T1000 (cell line): ENCODE results near the gene AIFM2.
"Not testable (repeated sequence)": the region's sequence is repeated elsewhere in the genome, so short reads cannot be mapped to it uniquely, and the experiment has no call there.

ENCODE experiments used
- DNase-seq: peaks from one replicate; lab custom pipeline; 2025; ENCODE audit warnings: mixed read lengths; lab: John Stamatoyannopoulos, UW

The AIFM2 gene

DNA sequence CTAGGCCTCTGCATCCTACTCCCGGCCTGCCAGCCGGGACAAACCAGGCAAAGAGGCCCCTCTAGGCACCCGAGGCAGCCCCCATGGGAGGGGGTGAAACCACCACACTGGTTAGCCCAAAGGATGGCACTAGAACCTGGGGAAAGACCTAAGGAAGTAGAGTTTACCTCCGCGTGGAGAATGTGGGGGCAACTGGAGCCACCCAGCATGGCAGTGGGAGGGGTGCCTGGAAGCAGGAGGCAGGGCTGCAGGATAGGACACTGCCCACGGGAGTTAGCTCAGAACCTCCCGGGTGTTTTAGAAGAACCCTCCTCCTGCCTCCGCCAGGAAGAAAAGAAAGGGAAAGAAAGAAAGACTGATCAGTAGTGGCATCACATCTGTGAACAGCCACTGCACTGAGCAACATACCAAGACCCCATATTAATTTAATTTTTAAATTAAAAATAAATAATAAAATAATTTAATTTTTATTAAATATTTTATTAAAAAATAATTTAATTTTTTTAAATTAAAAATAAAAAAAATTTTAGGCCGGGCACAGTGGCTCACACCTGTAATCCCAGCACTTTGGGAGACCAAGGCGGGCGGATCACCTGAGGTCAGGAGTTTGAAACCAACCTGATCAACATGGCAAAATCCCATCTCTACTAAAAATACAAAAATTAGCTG, 11.2 kb downstream of the AIFM2 start:
- no peak for DNase-seq

DNA sequence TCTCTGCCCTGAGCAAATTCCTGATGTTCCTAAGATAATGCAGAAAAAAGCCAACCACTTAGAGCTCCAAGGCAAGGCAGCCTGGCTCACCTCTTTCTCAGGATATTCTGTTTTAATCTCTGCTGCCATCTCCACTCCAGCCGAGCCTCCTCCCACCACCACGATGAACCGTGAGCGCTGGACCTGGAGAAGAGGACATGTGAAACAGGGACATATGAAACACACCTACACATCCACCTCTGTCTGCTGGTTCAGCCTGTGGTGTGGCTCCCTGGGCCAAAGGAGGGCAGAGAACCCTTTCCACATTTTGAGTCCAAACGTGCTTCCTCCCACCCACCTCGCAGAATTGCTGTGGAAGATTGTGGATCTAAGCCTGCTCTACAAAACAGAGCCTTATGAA, 12.2 kb downstream of the AIFM2 start:
- DNase-seq, result no peak

DNA sequence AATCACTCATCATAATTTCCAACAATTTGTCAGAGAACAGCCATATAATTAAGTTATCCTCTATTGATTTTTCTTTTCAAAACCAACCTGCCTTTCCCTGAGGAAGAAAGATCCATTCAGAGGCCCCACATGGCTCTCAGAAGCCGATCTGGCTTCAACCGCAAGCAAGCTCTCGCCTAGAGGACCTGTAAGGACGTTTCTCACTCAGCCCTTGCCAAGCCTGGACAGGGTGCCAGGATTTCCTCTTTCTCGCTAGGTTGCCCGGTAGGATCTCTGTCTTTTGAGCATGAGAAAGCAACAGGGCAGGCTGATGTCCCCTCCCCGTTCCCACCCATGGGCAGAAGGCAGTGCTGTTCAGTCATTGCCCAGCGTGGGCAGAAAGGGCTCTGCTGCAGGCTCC, 13.0 kb downstream of the AIFM2 start:
- DNase-seq, result no peak

DNA sequence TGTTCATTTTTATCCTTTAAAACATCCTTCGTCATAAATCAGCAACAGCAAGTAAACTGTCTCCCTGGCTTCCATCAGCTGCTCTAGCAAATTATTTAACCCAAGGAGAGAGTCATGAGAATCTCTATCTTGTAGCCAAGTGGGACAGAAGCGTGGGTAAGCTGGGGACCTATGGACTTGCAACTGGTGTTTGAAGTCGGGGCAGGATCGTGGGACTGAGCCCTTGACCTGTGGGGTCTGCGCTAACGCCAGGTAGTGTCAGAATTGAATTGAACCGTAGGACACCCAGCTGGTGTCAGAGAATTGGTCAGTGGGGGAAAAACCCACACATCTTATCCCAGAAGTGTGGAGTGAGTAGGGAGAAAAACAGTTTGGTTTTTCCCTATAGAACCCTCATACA, 13.4 kb downstream of the AIFM2 start:
- no peak for DNase-seq

DNA sequence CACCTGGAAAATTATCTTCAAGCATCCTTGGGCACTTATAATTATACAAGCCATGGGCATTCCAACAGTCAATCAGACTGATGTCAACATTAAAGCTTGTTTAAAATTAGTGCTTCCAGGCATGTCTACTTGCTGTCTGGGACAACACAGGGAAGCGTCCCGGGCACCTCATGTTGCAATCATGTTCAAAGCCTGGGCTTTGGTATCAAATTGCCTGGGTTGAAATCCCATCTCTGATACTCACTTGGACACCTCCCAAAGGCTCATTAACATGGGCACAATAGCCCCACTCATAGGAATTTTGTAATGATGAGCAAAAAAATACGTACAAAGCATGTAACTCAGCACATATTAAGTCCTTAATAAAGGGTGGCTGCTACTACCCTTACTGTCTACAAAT, 14.4 kb downstream of the AIFM2 start:
- no peak for DNase-seq

DNA sequence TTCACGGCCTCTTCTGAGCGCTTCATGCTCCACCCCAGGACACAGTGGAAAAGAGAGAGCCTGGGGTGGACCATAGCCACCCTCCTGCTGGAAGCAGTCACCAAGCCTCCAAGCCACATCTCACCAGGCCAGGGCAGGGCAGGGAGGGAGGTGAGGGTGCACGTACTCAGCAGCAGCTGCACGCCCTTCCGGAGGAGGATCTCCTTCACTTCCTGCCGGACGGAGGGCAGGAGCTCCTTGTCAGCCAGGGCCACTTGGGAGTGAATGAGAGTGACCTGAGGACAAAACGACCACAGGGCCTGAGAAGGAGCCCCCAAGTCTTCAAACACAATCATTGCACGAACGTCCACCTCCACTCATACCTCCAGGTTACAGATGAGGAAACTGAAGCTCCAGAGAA, 15.0 kb downstream of the AIFM2 start:
- no peak for DNase-seq

DNA sequence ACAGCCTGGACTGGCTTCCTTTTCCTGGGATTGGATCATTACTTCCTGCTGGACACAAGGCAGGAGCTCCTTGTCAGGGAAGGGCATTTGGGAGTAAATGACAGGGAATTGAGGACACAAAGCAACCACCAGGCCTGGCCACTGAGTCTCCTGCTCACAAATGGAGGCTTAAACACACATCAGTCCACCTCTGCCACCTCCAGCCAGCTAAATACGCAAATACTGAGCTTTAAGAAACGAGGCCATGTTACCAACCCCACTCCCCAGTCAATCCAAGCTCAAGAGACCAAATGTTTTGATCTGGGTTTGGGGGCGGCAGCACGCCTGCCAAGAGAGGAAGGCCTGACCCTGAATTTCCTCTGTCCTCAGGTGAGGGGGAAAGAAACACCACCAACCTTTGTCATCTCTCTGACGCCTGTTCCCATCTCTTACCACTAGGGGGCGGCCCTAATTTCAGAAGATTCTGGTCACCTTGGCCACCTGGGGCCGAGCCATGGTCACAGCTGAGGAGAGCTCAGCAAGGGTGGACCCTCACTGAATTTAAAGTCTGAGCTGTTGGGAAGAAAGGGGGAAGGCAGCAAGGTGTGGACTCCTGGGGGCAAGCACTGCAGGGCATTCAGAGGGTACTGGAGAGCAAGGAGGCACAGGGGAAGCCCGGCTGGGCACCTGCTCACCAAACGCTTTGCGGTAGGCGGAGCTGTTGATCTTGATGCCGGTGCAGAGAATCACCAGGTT, 16.5 kb downstream of the AIFM2 start:
- no peak for DNase-seq

DNA sequence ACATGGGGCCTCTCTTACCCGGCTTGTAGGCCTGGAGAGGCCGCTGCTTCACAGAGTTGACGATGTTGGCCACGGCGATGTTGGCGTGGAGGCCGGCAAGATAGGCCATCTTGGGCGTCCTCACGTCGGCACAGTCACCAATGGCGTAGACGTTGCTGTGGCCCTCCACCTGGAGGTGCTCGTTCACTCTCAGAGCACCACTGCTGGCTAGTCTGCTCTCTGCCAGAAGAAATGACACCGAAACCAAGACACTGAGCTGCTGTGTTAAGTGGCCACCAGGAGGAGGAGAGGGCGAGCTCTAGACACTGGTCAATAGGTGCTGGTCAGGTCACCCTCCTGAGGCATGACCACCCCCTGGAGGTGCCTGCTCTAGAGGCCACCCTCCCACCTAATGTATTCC, 17.7 kb downstream of the AIFM2 start:
- no peak for DNase-seq

DNA sequence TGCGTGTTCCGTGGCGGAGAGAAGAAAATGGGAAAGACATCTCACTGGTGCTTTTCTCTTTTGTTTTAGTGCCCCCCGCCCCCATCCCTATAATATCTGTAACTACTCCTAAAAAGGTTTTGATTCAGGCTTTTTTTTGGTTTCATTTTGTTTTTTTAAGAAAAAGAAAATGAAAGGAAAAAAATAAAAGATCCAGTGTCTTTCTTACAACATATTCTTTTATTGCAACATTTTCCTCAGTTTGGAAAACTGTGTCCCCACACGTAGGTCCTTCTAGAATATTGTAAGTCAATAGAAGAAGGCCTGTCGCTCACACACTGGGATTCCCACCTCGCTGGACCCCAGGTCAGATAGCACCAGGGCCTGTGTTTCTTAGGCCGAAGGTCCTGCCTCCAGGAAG, 20.6 kb downstream of the AIFM2 start:
- DNase-seq, result no peak

DNA sequence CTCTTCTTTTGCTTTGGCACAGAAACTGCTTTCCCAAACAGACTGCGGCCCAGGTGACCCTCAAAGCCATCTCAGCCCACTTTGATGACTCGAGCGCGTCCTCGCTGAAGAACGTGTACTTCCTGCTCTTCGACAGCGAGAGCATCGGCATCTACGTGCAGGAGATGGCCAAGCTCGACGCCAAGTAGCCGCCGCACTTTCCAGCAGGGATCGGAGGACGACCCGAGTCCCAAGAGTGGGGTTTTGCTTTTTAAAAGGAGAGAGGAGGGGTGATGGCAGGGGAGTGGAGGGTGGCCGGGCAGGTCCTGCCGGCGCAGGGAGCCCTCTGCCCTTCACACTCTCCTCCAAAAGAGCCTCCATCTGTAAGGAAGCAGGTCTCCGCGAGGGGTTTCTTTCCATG, 21.1 kb downstream of the AIFM2 start:
- no peak for DNase-seq

DNA sequence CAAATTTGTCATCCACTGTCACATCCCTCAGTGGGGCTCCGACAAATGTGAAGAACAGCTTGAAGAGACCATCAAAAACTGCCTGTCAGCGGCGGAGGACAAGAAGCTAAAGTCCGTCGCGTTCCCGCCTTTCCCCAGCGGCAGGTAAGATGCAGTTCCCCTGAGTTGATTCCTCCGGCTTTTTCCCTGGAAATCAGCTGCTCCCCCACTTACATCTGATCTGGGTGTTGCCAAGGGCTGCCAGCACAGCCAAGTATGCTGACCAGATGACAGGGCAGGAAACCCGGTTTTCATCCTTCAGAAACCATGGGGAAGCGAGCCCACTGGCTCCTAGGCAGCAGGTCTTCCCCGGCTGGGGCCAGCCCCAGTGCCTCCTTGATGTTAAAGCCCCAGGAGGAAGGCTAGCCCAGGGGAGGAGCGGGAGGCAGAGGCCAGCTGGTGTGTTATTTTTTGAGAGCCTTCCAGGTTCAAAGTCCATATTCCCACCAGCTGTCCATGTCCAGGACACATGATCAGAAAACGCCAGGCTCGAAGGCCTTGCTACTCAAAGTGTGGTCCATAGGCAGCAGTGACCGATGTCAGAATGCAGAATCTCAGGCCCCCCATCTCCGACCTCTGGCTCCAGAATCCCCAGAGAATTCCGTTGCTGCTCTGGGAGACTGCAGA, 23.4 kb downstream of the AIFM2 start:
- DNase-seq, result no peak

DNA sequence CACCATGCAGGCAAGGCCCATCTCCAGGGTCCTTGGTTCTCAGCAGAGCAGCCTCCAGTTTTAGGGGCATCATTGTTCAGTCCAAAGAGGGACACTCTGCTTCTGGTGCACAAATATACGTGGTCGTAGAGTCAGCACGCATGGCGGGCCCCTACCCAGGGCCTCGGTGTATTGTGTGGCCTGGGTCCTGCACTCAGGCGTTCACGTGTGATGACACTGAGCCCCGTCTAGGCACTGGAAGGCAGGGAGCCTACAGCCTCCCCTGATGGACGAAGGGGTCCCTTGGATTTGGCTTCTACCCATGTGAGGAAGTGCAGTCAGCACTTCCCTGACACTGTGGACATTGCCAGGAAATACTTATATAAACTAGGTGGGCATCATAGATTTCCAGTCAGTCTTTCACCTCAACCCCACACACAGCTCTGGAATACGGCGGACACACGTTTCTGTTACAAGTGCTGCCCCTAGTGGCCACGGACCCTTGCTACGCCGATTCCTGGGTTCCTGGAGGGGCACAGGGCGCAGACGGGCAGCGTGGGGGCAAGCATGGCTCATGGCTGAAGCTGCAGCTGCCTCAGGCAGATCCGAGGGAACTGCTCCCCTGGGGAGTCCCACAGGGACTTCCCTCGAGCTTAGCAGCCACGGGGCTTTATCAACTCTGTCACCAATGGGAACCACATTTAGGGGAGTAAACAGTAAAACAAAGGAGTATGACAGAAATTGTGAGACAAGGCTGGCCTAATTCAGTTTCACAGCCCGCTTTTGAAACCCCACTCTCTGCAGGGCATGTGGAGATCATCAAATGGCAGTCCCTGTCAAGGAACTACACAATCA, 25.4 kb downstream of the AIFM2 start:
- no peak for DNase-seq

DNA sequence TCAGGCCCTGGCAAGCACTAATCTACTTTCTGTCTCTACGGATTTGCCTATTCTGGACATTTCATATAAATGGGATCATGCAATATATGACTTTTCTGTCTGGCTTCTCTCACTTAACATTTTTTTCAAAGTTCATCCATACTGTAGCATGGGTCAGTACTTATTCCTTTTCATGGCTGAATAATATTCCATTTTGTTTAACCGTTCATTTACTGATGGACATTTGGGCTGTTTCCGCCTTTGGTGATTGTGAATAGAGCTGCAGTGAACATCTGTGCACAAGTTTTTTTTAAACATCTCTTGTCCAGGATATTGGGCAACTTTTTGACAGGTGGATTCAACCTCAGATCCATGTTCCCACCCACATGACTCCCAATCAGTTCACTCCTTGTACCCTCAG, 31.0 kb downstream of the AIFM2 start:
- no peak for DNase-seq

DNA sequence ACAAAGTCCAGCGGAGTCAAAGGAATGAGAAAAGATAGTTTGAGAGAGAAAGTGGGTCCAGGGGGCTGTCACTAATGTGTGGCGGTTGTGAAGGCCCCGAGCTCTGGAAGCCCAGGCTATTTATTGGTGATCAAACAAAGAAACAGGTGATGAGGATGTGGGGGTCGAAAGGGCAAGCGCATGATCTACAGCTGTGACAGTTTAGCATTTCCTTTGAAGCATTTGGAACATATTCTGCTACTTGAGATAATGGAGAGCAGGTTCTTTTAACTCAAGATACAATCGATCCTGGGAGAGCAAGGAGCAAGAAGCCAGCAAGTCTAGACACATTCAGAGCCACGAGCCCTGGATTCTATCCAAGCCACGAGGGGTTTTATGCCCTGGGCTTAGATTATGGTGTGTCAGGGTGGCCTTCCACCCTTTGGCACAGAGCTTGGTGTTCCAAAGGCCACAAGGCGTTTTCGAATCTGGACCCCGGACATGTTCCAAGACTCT, 31.5 kb downstream of the AIFM2 start:
- not testable (repeated sequence) for DNase-seq

DNA sequence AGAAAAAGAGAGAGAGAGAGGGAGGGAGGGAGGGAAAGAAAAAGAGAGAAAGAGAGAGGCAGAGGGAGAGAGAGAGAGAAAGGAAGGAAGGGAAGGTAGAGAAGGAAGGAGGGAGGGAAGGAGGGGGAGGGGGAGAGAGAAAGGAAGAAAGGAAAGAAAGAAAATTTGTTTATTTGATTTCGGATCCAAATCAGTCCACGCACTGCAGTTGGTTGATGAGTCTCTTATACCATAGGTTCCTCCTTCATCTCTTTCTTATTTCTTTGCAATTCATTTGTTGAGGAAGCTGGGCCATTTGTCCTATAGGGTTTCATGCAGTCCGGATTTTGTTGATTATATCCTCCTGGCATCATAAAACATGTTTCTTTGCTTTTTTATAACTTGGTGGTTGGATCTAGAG, 34.4 kb downstream of the AIFM2 start:
- DNase-seq, result no peak

DNA sequence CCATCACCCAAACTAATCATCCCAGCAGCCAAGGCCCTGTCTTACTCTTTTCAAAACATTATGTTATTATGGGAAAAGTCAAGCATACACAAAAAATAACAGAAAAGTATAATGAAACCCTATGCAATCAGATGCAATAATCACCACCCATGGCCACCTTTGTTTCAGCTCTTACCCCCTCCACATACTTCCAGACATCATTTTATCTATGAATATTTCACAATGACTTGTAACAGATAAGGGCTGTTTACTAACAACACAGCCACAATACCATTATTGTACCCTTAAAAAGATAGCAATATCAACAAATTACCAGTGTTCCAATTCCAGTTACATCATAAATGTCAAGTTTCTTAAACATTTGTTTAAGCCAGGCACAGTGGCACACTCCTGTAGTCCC, 35.2 kb downstream of the AIFM2 start:
- DNase-seq, result no peak

DNA sequence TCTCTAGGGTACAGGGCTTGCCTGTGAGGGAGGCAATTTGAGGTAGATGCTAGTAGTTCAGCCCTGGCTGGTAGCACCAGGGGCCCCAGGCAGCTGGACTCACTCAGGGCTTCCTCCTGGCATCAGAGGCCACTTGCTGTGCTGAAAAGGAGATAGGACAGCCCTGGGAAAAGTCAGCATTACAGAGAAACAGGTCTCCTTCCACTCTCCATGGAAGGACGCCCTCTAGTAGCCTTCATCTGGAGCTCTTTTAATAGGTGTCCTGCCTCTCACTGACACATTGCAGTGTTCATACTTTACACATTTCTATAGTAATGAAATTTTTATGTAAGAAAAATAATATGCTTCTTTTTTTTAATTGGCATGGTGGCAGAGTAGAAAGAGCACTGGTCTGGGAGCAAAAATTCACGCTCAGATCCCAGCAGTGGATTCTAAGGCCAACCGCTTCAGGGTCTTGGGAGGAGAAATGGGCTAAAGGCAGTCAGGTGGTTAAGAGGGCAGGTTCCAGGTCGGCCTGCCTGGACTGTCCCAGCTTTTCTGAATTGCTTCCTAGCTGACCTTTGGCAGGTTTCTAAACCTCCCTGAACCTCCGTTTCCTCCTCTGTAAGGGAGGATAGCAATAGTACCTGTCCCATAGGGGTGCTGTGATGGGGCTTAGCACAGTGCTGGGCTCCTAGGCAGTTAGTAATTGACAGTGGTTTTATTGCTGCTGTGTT, 35.8 kb downstream of the AIFM2 start:
- no peak for DNase-seq

DNA sequence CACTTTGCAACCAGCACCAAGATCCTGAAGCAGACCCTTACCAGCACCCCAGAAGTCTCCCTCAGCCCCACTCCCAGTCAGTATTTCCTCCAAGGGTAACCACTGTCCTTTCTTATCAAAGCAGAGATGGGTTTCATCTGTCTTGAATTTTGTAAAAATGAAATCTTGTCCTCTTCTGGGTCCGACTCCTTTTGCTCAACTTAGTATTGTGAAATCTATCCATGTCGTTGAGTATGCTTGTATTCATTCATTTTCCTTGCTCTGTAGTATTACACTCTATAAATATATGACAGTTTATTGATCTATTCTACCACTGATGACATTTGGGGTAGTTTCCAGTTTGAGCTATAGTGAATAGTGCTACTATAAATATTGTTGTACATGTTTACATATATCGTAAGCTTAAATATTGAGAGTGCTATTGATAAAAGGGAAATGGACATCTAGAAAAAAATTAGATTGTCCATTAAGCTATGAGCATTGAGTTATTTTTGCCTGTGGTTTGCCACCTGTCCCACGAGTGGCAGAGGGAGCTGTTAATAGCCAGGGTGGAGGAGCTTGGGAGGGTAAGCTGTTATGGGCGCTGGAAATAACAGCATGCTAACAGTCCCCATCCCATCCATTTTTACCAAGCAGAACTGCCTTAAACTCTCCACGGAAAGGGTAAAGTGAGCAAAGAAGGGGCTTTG, 36.5 kb downstream of the AIFM2 start:
- DNase-seq, result no peak

DNA sequence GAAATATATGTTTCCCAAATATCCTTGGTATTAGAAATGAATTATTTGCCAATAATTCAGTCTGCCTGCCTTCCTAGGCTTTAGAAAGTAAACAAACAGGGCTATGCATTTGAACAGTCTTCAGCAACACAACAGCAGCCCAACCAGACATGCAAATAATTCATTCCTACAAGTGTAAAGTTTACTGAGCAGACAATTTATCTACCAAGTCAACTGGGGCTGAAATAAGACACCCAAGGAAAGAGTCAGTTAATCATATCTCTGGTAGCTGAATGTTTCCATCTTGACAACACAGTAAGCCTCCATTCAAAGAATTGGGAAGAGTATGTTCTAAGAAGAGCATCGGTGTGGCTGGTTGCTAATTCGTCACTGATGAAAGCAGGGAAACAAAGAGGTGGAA, 38.4 kb downstream of the AIFM2 start:
- DNase-seq, result no peak

DNA sequence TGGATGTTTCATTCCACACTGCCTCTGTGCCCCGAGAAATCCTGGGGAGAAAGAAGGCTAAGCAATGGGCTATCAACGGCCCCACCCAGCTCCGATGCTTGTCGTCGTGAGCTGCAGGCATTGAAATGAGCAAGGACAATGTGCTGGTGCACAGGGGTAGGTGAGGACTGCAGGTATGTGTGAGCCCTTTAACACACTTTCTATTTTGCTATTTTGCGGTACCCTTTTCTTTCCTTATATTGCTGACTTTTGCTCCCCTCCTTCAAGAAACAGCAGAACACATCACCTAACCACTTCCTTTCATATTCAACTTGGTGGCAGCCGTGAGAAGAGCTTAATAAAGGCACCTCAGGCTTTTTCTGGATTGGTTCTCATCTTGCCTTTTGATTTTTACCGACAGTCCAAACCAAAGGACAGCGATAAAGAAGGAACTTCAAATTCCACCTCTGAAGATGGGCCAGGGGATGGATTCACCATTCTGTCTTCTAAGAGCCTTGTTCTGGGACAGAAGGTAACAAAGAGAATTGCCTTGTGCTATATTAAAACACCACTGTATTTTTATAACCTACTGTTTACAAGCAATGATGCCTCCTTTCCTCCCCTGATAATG, 39.2 kb downstream of the AIFM2 start:
- no peak for DNase-seq

DNA sequence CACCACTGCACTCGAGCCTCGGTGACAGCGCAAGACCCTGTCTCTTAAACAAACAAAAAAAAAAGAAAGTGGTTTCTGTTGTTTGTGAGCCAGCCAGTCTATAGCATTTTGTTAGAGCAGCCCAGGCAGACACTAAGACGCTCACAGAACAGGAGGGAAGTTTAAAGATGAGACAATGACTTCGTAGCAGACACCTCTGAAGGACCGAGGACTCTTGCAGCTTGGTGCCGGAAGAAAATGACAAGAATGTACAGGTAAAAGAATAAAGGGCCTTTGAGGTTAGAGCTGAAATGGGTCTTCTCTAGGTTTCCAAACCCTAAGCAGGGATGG, 40.3 kb downstream of the AIFM2 start:
- no peak for DNase-seq
